Suprapubic skin (tissue), 4 donors: ENCODE measurements around the gene MAGOH. TPM values are rescaled to one million over a fixed set of nuclear protein-coding genes. Genes with fewer than 3 reads are reported as not detected.
"Not testable (repeated sequence)": the region's sequence is repeated elsewhere in the genome, so short reads cannot be mapped to it uniquely, and the experiment has no call there.

Experiments used
- DNase-seq, 2 donors: peaks; one replicate each; pipeline ENCODE4 v3.0.0-alpha.2; 2019; ENCODE audit warnings: low spot score in 2 of 2
- H3K27ac ChIP-seq: fragments of 200-600 bp; sonication (generic); one replicate; pipeline ENCODE4 v1.5.1; 2019
- H3K27me3 ChIP-seq: fragments of 200-600 bp; sonication (generic); one replicate; pipeline ENCODE4 v1.5.1; 2019
- H3K36me3 ChIP-seq: fragments of 200-600 bp; sonication (generic); one replicate; pipeline ENCODE4 v1.5.1; 2019
- H3K4me1 ChIP-seq: fragments of 200-600 bp; sonication (generic); one replicate; pipeline ENCODE4 v1.5.1; 2019
- H3K4me3 ChIP-seq: fragments of 200-600 bp; sonication (generic); one replicate; pipeline ENCODE4 v1.5.1; 2019; ENCODE audit warnings: mild to moderate bottlenecking
- H3K9me3 ChIP-seq: fragments of 200-600 bp; sonication (generic); one replicate; pipeline ENCODE4 v1.5.1; 2019
- CTCF ChIP-seq, 2 donors: fragments of 200-600 bp in 1 of 2; fragments of 450-650 bp in 1 of 2; sonication (generic) in 1 of 2; IDR thresholded peaks; one replicate each; pipeline ENCODE4 v1.5.1; 2016 to 2019; ENCODE audit warnings: antibody characterized with exemption in 2 of 2, mild to moderate bottlenecking in 1 of 2, moderate library complexity in 1 of 2
- EP300 ChIP-seq: sonication (generic); formaldehyde crosslinking; IDR thresholded peaks from one replicate; pipeline ENCODE4 v1.6.1; 2017; ENCODE audit warnings: antibody characterized with exemption
- POLR2A ChIP-seq, 2 donors: fragments of 450-650 bp; IDR thresholded peaks; one replicate each; pipeline ENCODE4 v1.6.1; 2017; ENCODE audit warnings: antibody characterized with exemption in 2 of 2, mild to moderate bottlenecking in 2 of 2, moderate library complexity in 2 of 2
- POLR2AphosphoS5 ChIP-seq, 3 donors: sonication (generic); formaldehyde crosslinking; IDR thresholded peaks; one replicate each; pipeline ENCODE4 v1.6.1; 2017; ENCODE audit warnings: antibody characterized with exemption in 3 of 3
- WGBS: methylation state at CpG from one replicate; pipeline ENCODE4 v1.1.5; 2018; 5-methylcytosine and 5-hydroxymethylcytosine counted together
- total RNA-seq, 4 donors: library from RNA; depleted of rRNA; stranded (reverse); fragments of >200 nt; gene quantifications; one replicate each; pipeline ENCODE4 v1.1.0, GENCODE V29; 2016

The MAGOH gene
- total RNA-seq, 4 donors from 2014 or later, result 31.8 to 52.3 (median 38.5) TPM

- Histone ChIP-seq H3K9me3 (no peaks in the 10 kb centered on the region), H3K27me3 (no peaks in the 10 kb centered on the region), H3K27ac (no peak overlapping the region), H3K4me1 (no peaks in the 10 kb centered on the region), H3K4me3 (no peak overlapping the region), H3K36me3 (peaks cover 95% of the 10 kb centered on the region)
- no peak for DNase-seq
- 87% methylated on average over 7 of the region's 7 CpGs for WGBS
- TF ChIP-seq CTCF (IDR thresholded peaks at IDR 0.05) (no peak), POLR2AphosphoS5 (IDR thresholded peaks at IDR 0.05) (no peak), POLR2A (IDR thresholded peaks at IDR 0.05) (no peak)
These were observed 28.0 kb downstream of the MAGOH start for GRCh38 chr1:53210352-53210751.

- DNase-seq, result no peak
- H3K9me3 ChIP-seq, result no peaks in the 10 kb centered on the region
- peaks cover 93% of the 10 kb centered on the region for H3K36me3 ChIP-seq
- no peak overlapping the region for H3K27ac ChIP-seq
- no peaks in the 10 kb centered on the region for H3K4me1 ChIP-seq
- WGBS, result 36% methylated on average over 1 of the region's 1 CpG
- TF ChIP-seq EP300, result no peak
- TF ChIP-seq POLR2A (IDR thresholded peaks at IDR 0.05), result no peak
- TF ChIP-seq POLR2AphosphoS5 (IDR thresholded peaks at IDR 0.05), result no peak
- TF ChIP-seq CTCF (IDR thresholded peaks at IDR 0.05), result no peak
- H3K27me3 ChIP-seq, result no peaks in the 10 kb centered on the region
- no peak overlapping the region for H3K4me3 ChIP-seq
These were observed 30.6 kb downstream of the MAGOH start for GRCh38 chr1:53207726-53208125.

GRCh38 chr1:53206735-53207379 is 31.5 kb downstream of the MAGOH start:
- Histone ChIP-seq H3K27me3 (no peaks in the 10 kb centered on the region), H3K27ac (no peak overlapping the region), H3K36me3 (peaks cover 93% of the 10 kb centered on the region), H3K4me1 (no peaks in the 10 kb centered on the region), H3K9me3 (no peaks in the 10 kb centered on the region), H3K4me3 (no peak overlapping the region)
- 39% methylated on average over 1 of the region's 1 CpG for WGBS
- DNase-seq, result no peak
- TF ChIP-seq EP300 (no peak), POLR2A (IDR thresholded peaks at IDR 0.05) (no peak), CTCF (IDR thresholded peaks at IDR 0.05) (no peak), POLR2AphosphoS5 (IDR thresholded peaks at IDR 0.05) (no peak)

- peak in 1 of 2 donors; percentile 50 for DNase-seq
- H3K36me3 ChIP-seq, result peaks cover 89% of the 10 kb centered on the region
- not testable (repeated sequence) for H3K9me3 ChIP-seq, H3K27me3 ChIP-seq, H3K4me1 ChIP-seq, H3K27ac ChIP-seq, H3K4me3 ChIP-seq
- 92% methylated on average over 3 of the region's 3 CpGs for WGBS
These were observed 32.1 kb downstream of the MAGOH start for GRCh38 chr1:53206083-53206685.

GRCh38 chr1:53205496-53205895 is 32.8 kb downstream of the MAGOH start:
- not testable (repeated sequence) for H3K27me3 ChIP-seq, H3K27ac ChIP-seq, H3K9me3 ChIP-seq, H3K4me3 ChIP-seq
- Histone ChIP-seq H3K4me1 (peaks cover 11% of the 10 kb centered on the region), H3K36me3 (peaks cover 89% of the 10 kb centered on the region)
- peak in 1 of 2 donors; percentile 29 for DNase-seq
- 100% methylated on average over 1 of the region's 1 CpG for WGBS

- Histone ChIP-seq H3K9me3 (no peaks in the 10 kb centered on the region), H3K4me3 (no peak overlapping the region), H3K27ac (no peak overlapping the region), H3K36me3 (peaks cover 70% of the 10 kb centered on the region), H3K27me3 (no peaks in the 10 kb centered on the region), H3K4me1 (peaks cover 23% of the 10 kb centered on the region)
- WGBS, result 92% methylated on average over 3 of the region's 3 CpGs
- TF ChIP-seq POLR2A (IDR thresholded peaks at IDR 0.05) (no peak), EP300 (no peak), CTCF (IDR thresholded peaks at IDR 0.05) (no peak), POLR2AphosphoS5 (IDR thresholded peaks at IDR 0.05) (no peak)
- DNase-seq, result no peak
These were observed 34.9 kb downstream of the MAGOH start for GRCh38 chr1:53203466-53203865.
